GM12801 (cell line): ENCODE measurements around the gene ZNF281.

Experiments used
- TF ChIP-seq, protein P1 (sequence below): IDR thresholded peaks from one replicate; pipeline ENCODE4 v1.5.1; 2011; ENCODE audit warnings: control low read depth; ENCODE audit not compliant: insufficient read length; ENCODE audit errors: extremely low read depth

Gene ZNF281

GRCh38 chr1:200428482-200429205, 18.8 kb upstream of the ZNF281 start:
- TF ChIP-seq, protein P1, sequence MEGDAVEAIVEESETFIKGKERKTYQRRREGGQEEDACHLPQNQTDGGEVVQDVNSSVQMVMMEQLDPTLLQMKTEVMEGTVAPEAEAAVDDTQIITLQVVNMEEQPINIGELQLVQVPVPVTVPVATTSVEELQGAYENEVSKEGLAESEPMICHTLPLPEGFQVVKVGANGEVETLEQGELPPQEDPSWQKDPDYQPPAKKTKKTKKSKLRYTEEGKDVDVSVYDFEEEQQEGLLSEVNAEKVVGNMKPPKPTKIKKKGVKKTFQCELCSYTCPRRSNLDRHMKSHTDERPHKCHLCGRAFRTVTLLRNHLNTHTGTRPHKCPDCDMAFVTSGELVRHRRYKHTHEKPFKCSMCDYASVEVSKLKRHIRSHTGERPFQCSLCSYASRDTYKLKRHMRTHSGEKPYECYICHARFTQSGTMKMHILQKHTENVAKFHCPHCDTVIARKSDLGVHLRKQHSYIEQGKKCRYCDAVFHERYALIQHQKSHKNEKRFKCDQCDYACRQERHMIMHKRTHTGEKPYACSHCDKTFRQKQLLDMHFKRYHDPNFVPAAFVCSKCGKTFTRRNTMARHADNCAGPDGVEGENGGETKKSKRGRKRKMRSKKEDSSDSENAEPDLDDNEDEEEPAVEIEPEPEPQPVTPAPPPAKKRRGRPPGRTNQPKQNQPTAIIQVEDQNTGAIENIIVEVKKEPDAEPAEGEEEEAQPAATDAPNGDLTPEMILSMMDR = no peak

- TF ChIP-seq, protein P1 = no peak
Measured at GRCh38 chr1:200427744-200428143, 17.9 kb upstream of the ZNF281 start.

- TF ChIP-seq, protein P1 = no peak
Measured at GRCh38 chr1:200426196-200426595, 16.4 kb upstream of the ZNF281 start.

- TF ChIP-seq, protein P1 = no peak
Measured at GRCh38 chr1:200423235-200423634, 13.4 kb upstream of the ZNF281 start.

DNA sequence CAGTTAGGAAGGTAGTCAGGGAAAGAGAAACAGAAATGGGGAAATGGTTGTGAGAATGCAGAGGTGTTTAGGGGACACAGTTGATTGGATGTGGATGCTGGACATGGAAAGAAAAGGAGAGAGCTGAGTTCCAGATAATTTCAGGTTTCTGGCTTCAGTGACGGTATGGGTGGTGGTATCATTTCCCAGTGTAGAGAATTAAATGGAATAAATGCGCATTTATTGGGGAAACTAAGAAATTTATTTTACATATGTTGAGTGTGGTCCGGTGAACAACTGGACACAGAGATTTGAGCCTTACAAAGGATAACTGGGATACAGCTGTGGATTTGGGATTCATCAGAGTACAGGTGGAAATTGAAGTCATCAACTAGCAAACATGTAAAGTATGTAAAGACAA, 12.4 kb upstream of the ZNF281 start:
- TF ChIP-seq, protein P1 = no peak

DNA sequence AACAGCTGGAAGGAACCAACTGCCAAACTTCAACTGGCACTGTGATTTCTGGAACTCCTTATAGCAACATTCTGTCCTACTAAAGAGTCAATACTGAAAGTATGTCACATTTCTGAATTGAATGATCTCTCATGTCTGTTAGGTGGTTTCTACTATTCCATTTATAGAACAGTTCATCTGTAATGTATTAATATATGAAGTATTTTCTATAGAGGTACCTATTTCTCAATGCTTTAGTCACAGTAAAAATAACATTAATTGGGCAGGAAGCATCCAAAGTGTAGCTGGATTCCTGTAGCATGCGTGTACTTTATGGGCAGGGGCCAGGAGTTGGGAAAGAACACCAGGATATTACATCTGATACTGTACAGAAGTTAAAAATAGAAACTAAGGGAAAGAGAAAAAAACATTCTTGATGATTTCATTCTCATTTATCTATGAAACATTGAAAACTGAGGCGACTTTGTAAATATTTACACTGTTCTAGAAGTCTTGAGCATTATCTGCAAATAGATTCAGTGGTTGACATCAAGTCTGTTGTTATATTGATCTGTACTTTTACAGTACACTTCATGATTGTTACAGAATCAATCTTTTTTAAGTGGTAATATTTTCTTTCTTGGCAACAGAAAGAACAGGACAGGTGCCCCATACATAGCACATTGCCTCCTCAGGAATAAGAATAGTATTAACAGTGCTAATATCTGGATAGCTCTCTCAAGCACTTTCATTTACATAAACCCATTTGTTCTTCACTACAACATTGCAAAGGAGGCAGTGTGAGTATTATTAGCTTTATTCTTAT, 6.2 kb upstream of the ZNF281 start:
- TF ChIP-seq, protein P1 = no peak

- TF ChIP-seq, protein P1 = no peak
Measured at GRCh38 chr1:200415227-200415626, 5.4 kb upstream of the ZNF281 start.
